GM12864 (cell line): ENCODE measurements around the gene SIGLEC1.

Experiments
- DNase-seq: peaks from one replicate; pipeline ENCODE4 v3.0.0-alpha.2; 2011; ENCODE audit warnings: low read depth
- H3K4me3 ChIP-seq: 2 replicates; pipeline ENCODE4 v1.5.1; 2011; ENCODE audit warnings: mild to moderate bottlenecking, low read depth, low read length, control low read depth
- CTCF ChIP-seq: IDR thresholded peaks from 2 replicates; pipeline ENCODE4 v1.5.1; 2011; ENCODE audit warnings: low read depth, mild to moderate bottlenecking, moderate library complexity, low read length, control low read depth, inconsistent platforms; ENCODE audit errors: missing control alignments

SIGLEC1 gene

GRCh38 chr20:3755814-3756480 is 43.5 kb upstream of the SIGLEC1 start:
- no peak for TF ChIP-seq CTCF
- H3K4me3 ChIP-seq = no peak overlapping the region
- no peak for DNase-seq

DNA sequence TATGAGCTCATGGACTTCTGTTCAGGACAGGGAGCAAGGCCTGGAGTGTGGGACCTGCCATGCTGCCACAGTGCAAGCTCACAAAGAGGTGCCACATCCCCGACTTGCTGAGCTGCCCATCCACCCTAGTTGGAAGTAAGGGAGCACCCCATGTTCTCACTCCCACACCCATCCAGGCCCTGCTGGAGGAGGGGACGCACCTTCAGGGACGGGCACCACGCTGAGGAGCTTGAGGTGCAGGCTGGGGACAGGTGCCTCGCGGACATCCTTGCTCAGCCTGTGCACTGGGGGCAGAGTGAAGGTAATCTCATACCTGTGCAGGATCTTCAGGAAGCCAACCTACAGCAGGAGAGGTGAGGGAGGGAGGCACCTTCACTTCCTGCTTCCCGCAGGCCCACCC is 42.9 kb upstream of the SIGLEC1 start:
- DNase-seq = no peak
- no peak overlapping the region for H3K4me3 ChIP-seq
- TF ChIP-seq CTCF = no peak

GRCh38 chr20:3754276-3754630 is 41.9 kb upstream of the SIGLEC1 start:
- TF ChIP-seq CTCF = no peak
- DNase-seq = no peak
- H3K4me3 ChIP-seq = no peak overlapping the region

- no peak for DNase-seq
- TF ChIP-seq CTCF = no peak
- no peak overlapping the region for H3K4me3 ChIP-seq
Measured at GRCh38 chr20:3753501-3754275, 41.3 kb upstream of the SIGLEC1 start.

- peak; percentile 34 for DNase-seq
- TF ChIP-seq CTCF = peak; percentile 92
- H3K4me3 ChIP-seq = no peak overlapping the region
Measured at GRCh38 chr20:3753098-3753497, 40.7 kb upstream of the SIGLEC1 start.

DNA sequence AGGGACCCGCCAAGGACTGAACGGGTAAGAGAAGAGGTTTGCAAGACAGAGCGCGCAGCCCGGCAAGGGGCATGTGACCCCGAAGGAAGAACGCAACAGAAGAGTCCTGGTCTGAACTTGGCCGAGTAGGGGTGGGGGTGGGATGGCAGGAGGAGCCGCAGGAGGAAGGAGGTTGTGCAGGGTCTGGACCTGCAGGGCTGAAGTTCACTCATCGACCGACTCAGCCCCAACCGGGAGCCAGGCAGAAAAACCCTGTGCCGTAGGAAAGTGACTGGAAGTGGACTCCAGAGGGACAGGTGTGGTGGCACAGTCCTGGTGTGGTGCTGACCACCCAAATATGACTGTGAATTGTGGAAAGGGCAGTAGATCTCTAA is 40.0 kb upstream of the SIGLEC1 start:
- no peak for TF ChIP-seq CTCF
- no peak for DNase-seq
- H3K4me3 ChIP-seq = no peak overlapping the region
